ENCODE measurements around the gene IKBKE. TPM values are rescaled to one million over a fixed set of nuclear protein-coding genes. Genes with fewer than 3 reads are reported as not detected.

Gene IKBKE
- total and polyA plus RNA-seq, 4 donors = 4.3 to 10.3 (median 5.2) TPM

- intact Hi-C loops (cut with DNase I) = no loop called here
- ATAC-seq (ENCODE audit: low FRiP score) (no peak), DNase-seq (peak in 1 of 2 donors; percentile 25)
- no peak overlapping the region for H3K27ac ChIP-seq (ENCODE audit: low read depth in 1 of 2, low read length in 2 of 2)
- H3K4me1 ChIP-seq (ENCODE audit: control insufficient read depth in 1 of 2, insufficient read depth in 2 of 2, low read length in 2 of 2) = no peaks in the 10 kb centered on the region
- H3K36me3 ChIP-seq (ENCODE audit: control insufficient read depth in 1 of 2, insufficient read depth in 2 of 2, low read length in 1 of 2) = no peaks in the 10 kb centered on the region
- 74 to 86% methylated on average over 5 of the region's 5 CpGs for WGBS, 2 donors
- H3K4me3 ChIP-seq (ENCODE audit: low read length in 2 of 2) = no peak overlapping the region
- H3K27me3 ChIP-seq (ENCODE audit: control insufficient read depth in 1 of 2, insufficient read depth in 2 of 2, low read length in 1 of 2) = no peaks in the 10 kb centered on the region
- H3K9me3 ChIP-seq (ENCODE audit: control insufficient read depth, low read length) = no peaks in the 10 kb centered on the region
These were observed 54.6 kb downstream of the IKBKE start for GRCh38 chr1:206524739-206525364.

GRCh38 chr1:206526064-206526911 is 56.0 kb downstream of the IKBKE start:
- Histone ChIP-seq H3K36me3 (ENCODE audit: control insufficient read depth in 1 of 2, insufficient read depth in 2 of 2, low read length in 1 of 2) (no peaks in the 10 kb centered on the region), H3K4me3 (ENCODE audit: low read length in 2 of 2) (no peak overlapping the region), H3K9me3 (ENCODE audit: control insufficient read depth, low read length) (no peaks in the 10 kb centered on the region), H3K4me1 (ENCODE audit: control insufficient read depth in 1 of 2, insufficient read depth in 2 of 2, low read length in 2 of 2) (no peaks in the 10 kb centered on the region), H3K27ac (ENCODE audit: low read depth in 1 of 2, low read length in 2 of 2) (no peak overlapping the region), H3K27me3 (ENCODE audit: control insufficient read depth in 1 of 2, insufficient read depth in 2 of 2, low read length in 1 of 2) (no peaks in the 10 kb centered on the region)
- DNase-seq (no peak), ATAC-seq (ENCODE audit: low FRiP score) (peak; percentile 50)
- intact Hi-C loops (cut with DNase I) = no loop called here
- WGBS, 2 donors = 73% methylated on average over 6 of the region's 6 CpGs

DNA sequence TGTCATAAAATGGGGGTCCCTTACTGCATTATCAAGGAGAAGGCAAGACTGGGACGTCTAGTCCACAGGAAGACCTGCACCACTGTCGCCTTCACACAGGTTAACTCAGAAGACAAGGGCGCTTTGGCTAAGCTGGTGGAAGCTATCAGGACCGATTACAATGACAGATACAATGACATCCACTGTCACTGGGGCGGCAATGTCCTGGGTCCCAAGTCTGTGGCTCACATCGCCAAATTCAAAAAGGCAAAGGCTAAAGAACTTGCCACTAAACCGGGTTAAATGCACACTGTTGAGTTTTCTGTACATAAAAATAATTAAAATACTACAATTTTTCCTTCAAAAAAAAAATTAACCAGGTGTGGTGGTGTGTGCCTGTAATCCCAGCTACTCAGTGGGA is 59.1 kb downstream of the IKBKE start:
- H3K4me1 ChIP-seq (ENCODE audit: control insufficient read depth in 1 of 2, insufficient read depth in 2 of 2, low read length in 2 of 2) = no peaks in the 10 kb centered on the region
- no peak overlapping the region for H3K4me3 ChIP-seq (ENCODE audit: low read length in 2 of 2)
- H3K27ac ChIP-seq (ENCODE audit: low read depth in 1 of 2, low read length in 2 of 2) = no peak overlapping the region
- intact Hi-C loops (cut with DNase I) = no loop called here
- no peak for DNase-seq
- ATAC-seq (ENCODE audit: low FRiP score) = no peak
- H3K9me3 ChIP-seq (ENCODE audit: control insufficient read depth, low read length) = no peaks in the 10 kb centered on the region
- no peaks in the 10 kb centered on the region for H3K27me3 ChIP-seq (ENCODE audit: control insufficient read depth in 1 of 2, insufficient read depth in 2 of 2, low read length in 1 of 2)
- 90 to 95% methylated on average over 7 of the region's 7 CpGs for WGBS, 2 donors
- no peaks in the 10 kb centered on the region for H3K36me3 ChIP-seq (ENCODE audit: control insufficient read depth in 1 of 2, insufficient read depth in 2 of 2, low read length in 1 of 2)

DNA sequence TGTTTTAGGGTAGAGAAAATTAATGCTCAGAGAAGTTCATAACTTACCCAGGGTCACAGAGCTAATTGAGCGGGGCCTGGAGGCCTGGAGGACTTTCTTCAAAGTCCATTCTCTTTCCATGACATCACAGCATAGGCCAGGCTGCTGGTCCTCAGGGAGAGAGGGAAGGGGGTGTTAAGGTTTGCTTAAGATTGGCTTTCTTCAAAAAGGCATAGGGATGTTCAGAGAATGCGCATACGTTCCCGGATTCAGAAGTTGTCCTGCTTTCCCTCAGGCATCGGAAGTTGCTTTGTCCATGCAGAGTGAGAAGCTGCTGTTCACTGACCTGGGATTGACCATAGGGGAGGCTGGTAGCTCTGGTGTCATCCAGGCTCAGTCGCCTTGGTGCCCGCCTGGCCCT is 62.1 kb downstream of the IKBKE start:
- H3K4me1 ChIP-seq (ENCODE audit: control insufficient read depth in 1 of 2, insufficient read depth in 2 of 2, low read length in 2 of 2) = no peaks in the 10 kb centered on the region

DNA sequence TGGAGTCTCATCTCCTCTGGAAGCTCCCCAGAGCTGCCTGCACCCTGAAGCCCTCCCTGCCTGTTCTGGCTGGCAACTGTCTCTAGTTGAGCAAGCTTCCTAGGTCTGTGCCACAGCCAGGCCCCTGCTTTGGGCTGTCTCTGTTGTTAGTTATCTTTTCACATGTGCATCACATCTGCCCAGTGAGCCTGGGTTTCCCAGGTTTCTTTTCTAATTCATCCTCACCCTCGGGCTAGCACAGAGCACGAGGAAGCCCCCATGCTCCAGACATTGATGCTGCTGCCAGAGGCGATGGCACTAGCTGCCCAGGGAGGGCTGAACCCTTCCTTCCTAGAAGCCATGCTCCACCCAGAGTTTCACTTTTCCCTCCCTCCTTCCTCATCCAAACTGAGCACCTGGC is 64.3 kb downstream of the IKBKE start:
- Histone ChIP-seq H3K4me1 (ENCODE audit: control insufficient read depth in 1 of 2, insufficient read depth in 2 of 2, low read length in 2 of 2) (no peaks in the 10 kb centered on the region), H3K27ac (ENCODE audit: low read depth in 1 of 2, low read length in 2 of 2) (no peak overlapping the region), H3K9me3 (ENCODE audit: control insufficient read depth, low read length) (no peaks in the 10 kb centered on the region), H3K36me3 (ENCODE audit: control insufficient read depth in 1 of 2, insufficient read depth in 2 of 2, low read length in 1 of 2) (no peaks in the 10 kb centered on the region), H3K4me3 (ENCODE audit: low read length in 2 of 2) (no peak overlapping the region), H3K27me3 (ENCODE audit: control insufficient read depth in 1 of 2, insufficient read depth in 2 of 2, low read length in 1 of 2) (no peaks in the 10 kb centered on the region)
- ATAC-seq (ENCODE audit: low FRiP score) = no peak
- intact Hi-C loops (cut with DNase I) = no loop called here
- DNase-seq = no peak
- 95 to 100% methylated on average over 3 of the region's 3 CpGs for WGBS, 2 donors

More for the DNA sequence above, 62.1 kb downstream of the IKBKE start:
- Histone ChIP-seq H3K27ac (ENCODE audit: low read depth in 1 of 2, low read length in 2 of 2) (no peak overlapping the region), H3K4me3 (ENCODE audit: low read length in 2 of 2) (no peak overlapping the region), H3K9me3 (ENCODE audit: control insufficient read depth, low read length) (no peaks in the 10 kb centered on the region), H3K36me3 (ENCODE audit: control insufficient read depth in 1 of 2, insufficient read depth in 2 of 2, low read length in 1 of 2) (no peaks in the 10 kb centered on the region), H3K27me3 (ENCODE audit: control insufficient read depth in 1 of 2, insufficient read depth in 2 of 2, low read length in 1 of 2) (no peaks in the 10 kb centered on the region)
- intact Hi-C loops (cut with DNase I) = no loop called here
- 96 to 97% methylated on average over 7 of the region's 7 CpGs for WGBS, 2 donors
- ATAC-seq (ENCODE audit: low FRiP score) (no peak), DNase-seq (no peak)

DNA sequence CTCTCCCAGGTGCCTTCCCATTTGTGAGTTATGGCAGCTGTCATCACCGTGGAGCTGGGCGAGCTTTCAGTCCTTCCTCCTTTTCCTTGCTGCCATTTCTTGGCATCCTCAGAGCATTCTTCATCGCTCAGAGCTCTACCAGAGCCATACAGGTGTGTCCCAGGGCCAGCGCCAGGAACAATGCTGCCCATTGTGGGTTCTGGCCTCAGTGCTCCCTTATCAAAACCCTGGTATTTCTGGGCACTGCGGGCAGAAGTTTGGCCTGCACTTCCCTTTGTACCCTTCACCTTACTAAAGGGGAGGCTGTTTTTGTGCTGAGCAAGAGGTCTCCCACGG is 65.5 kb downstream of the IKBKE start:
- DNase-seq = no peak
- ATAC-seq (ENCODE audit: low FRiP score) = no peak
- 66 to 67% methylated on average over 6 of the region's 6 CpGs for WGBS, 2 donors
- Histone ChIP-seq H3K36me3 (ENCODE audit: control insufficient read depth in 1 of 2, insufficient read depth in 2 of 2, low read length in 1 of 2) (no peaks in the 10 kb centered on the region), H3K27ac (ENCODE audit: low read depth in 1 of 2, low read length in 2 of 2) (no peak overlapping the region), H3K4me3 (ENCODE audit: low read length in 2 of 2) (no peak overlapping the region), H3K9me3 (ENCODE audit: control insufficient read depth, low read length) (no peaks in the 10 kb centered on the region), H3K4me1 (ENCODE audit: control insufficient read depth in 1 of 2, insufficient read depth in 2 of 2, low read length in 2 of 2) (no peaks in the 10 kb centered on the region), H3K27me3 (ENCODE audit: control insufficient read depth in 1 of 2, insufficient read depth in 2 of 2, low read length in 1 of 2) (no peaks in the 10 kb centered on the region)
- intact Hi-C loops (cut with DNase I) = no loop called here

DNA sequence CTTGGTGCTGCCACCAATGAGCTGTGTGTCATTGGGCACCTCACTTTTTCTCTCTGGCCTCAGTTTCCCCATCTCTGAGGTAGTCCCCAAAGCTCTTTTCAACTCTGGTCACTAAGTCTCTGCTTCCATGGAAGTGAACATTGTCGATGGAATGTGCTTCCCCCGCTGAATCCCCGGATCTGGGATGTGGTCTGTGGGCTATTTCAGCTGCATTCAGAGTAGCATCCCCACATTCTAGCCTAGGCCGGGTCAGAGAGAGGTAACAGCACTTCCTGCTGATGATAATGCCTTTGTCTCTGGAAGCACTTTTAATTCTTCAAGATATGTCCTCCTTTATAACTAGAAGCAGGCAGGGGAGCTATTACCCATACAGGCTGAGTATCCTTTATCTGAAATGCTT is 66.9 kb downstream of the IKBKE start:
- DNase-seq = no peak
- Histone ChIP-seq H3K27me3 (ENCODE audit: control insufficient read depth in 1 of 2, insufficient read depth in 2 of 2, low read length in 1 of 2) (no peaks in the 10 kb centered on the region), H3K4me1 (ENCODE audit: control insufficient read depth in 1 of 2, insufficient read depth in 2 of 2, low read length in 2 of 2) (no peaks in the 10 kb centered on the region), H3K9me3 (ENCODE audit: control insufficient read depth, low read length) (no peaks in the 10 kb centered on the region), H3K27ac (ENCODE audit: low read depth in 1 of 2, low read length in 2 of 2) (no peak overlapping the region), H3K4me3 (ENCODE audit: low read length in 2 of 2) (no peak overlapping the region), H3K36me3 (ENCODE audit: control insufficient read depth in 1 of 2, insufficient read depth in 2 of 2, low read length in 1 of 2) (no peaks in the 10 kb centered on the region)
- intact Hi-C loops (cut with DNase I) = no loop called here
- no peak for ATAC-seq (ENCODE audit: low FRiP score)
- 73 to 87% methylated on average over 4 of the region's 4 CpGs for WGBS, 2 donors

GRCh38 chr1:206538086-206538770 is 68.0 kb downstream of the IKBKE start:
- no peak overlapping the region for H3K4me3 ChIP-seq (ENCODE audit: low read length in 2 of 2)
- intact Hi-C loops (cut with DNase I) = no loop called here
- H3K4me1 ChIP-seq (ENCODE audit: control insufficient read depth in 1 of 2, insufficient read depth in 2 of 2, low read length in 2 of 2) = no peaks in the 10 kb centered on the region
- DNase-seq (no peak), ATAC-seq (ENCODE audit: low FRiP score) (no peak)
- no peak overlapping the region for H3K27ac ChIP-seq (ENCODE audit: low read depth in 1 of 2, low read length in 2 of 2)
- WGBS, 2 donors = 88 to 94% methylated on average over 6 of the region's 6 CpGs
- H3K36me3 ChIP-seq (ENCODE audit: control insufficient read depth in 1 of 2, insufficient read depth in 2 of 2, low read length in 1 of 2) = no peaks in the 10 kb centered on the region
- no peaks in the 10 kb centered on the region for H3K27me3 ChIP-seq (ENCODE audit: control insufficient read depth in 1 of 2, insufficient read depth in 2 of 2, low read length in 1 of 2)
- H3K9me3 ChIP-seq (ENCODE audit: control insufficient read depth, low read length) = no peaks in the 10 kb centered on the region
